Hepatocyte (in vitro differentiated cells): ENCODE data around the gene HEXD. TPM values are rescaled to one million over a fixed set of nuclear protein-coding genes. Genes with fewer than 3 reads are reported as not detected.

Experiments used
- DNase-seq: peaks from one replicate; pipeline ENCODE4 v3.0.0-alpha.2; 2016; ENCODE audit warnings: low spot score
- H2AFZ ChIP-seq: fragments of 200-600 bp; sonication (generic); 2 replicates; pipeline ENCODE4 v1.6.0; 2016; ENCODE audit warnings: antibody characterized with exemption, mild to moderate bottlenecking
- H3K27ac ChIP-seq: fragments of 200-600 bp; sonication (generic); 2 replicates; pipeline ENCODE4 v1.5.1; 2016; ENCODE audit warnings: mild to moderate bottlenecking
- H3K27me3 ChIP-seq: fragments of 200-600 bp; sonication (generic); 2 replicates; pipeline ENCODE4 v1.6.1; 2016
- H3K36me3 ChIP-seq: fragments of 200-600 bp; sonication (generic); replicated peaks from 2 replicates; pipeline ENCODE4 v1.5.1; 2016; ENCODE audit warnings: low read depth; ENCODE audit not compliant: insufficient read depth
- H3K4me1 ChIP-seq: fragments of 200-600 bp; sonication (generic); 2 replicates; pipeline ENCODE4 v1.5.1; 2016; ENCODE audit warnings: mild to moderate bottlenecking, moderate library complexity; ENCODE audit not compliant: insufficient read depth
- H3K4me2 ChIP-seq: fragments of 200-600 bp; sonication (generic); 2 replicates; pipeline ENCODE4 v1.6.0; 2016
- H3K4me3 ChIP-seq: fragments of 200-600 bp; sonication (generic); 2 replicates; pipeline ENCODE4 v1.5.1; 2016; ENCODE audit warnings: mild to moderate bottlenecking
- H3K79me2 ChIP-seq: fragments of 200-600 bp; sonication (generic); 2 replicates; pipeline ENCODE4 v1.6.0; 2017; ENCODE audit warnings: mild to moderate bottlenecking
- H3K9me2 ChIP-seq: fragments of 200-600 bp; sonication (generic); replicated peaks from 2 replicates; pipeline ENCODE4 v1.6.0; 2017; ENCODE audit warnings: mild to moderate bottlenecking; ENCODE audit not compliant: insufficient read depth
- H3K9me3 ChIP-seq: fragments of 200-600 bp; sonication (generic); 2 replicates; pipeline ENCODE4 v1.5.1; 2016; ENCODE audit warnings: low read depth, mild to moderate bottlenecking
- H4K20me1 ChIP-seq: fragments of 200-600 bp; sonication (generic); 2 replicates; pipeline ENCODE4 v1.6.0; 2016; ENCODE audit warnings: mild to moderate bottlenecking; ENCODE audit not compliant: insufficient read depth, poor library complexity, severe bottlenecking
- EZH2 ChIP-seq: fragments of 200-600 bp; sonication (generic); IDR thresholded peaks from 2 replicates; pipeline ENCODE4 v1.6.1; 2016; ENCODE audit warnings: antibody characterized with exemption, mild to moderate bottlenecking, borderline replicate concordance
- EZH2phosphoT487 ChIP-seq: fragments of 200-600 bp; sonication (generic); IDR thresholded peaks from one replicate; pipeline ENCODE4 v1.6.1; 2018; ENCODE audit warnings: antibody characterized with exemption, mild to moderate bottlenecking, low read depth, moderate library complexity; ENCODE audit not compliant: unreplicated experiment, severe bottlenecking
- WGBS: methylation state at CpG from one replicate; pipeline ENCODE4 v1.1.6; 2016; ENCODE audit warnings: low lambda C conversion rate; ENCODE audit errors: missing lambda C conversion rate; 5-methylcytosine and 5-hydroxymethylcytosine counted together
- polyA plus RNA-seq: library from polyadenylated mRNA; unstranded; fragments of >200 nt; fragmentation: Nextera tagmentation; extraction: Ambion mirVana; gene quantifications from 2 replicates; pipeline ENCODE4 v1.2.1, GENCODE V29; 2016
- total RNA-seq: library from RNA; depleted of rRNA; stranded (reverse); fragments of >200 nt; gene quantifications from 2 replicates; pipeline ENCODE4 v1.2.3, GENCODE V29; 2014
- TF ChIP-seq, protein P1 (sequence below): fragments of 200-600 bp; sonication (generic); IDR thresholded peaks from 2 replicates; pipeline ENCODE4 v1.5.1; 2016; ENCODE audit warnings: antibody characterized with exemption, mild to moderate bottlenecking; ENCODE audit not compliant: poor library complexity

HEXD gene
- total and polyA plus RNA-seq, 2 experiments from 2014 or later, result 32.6 to 46.0 TPM

DNA sequence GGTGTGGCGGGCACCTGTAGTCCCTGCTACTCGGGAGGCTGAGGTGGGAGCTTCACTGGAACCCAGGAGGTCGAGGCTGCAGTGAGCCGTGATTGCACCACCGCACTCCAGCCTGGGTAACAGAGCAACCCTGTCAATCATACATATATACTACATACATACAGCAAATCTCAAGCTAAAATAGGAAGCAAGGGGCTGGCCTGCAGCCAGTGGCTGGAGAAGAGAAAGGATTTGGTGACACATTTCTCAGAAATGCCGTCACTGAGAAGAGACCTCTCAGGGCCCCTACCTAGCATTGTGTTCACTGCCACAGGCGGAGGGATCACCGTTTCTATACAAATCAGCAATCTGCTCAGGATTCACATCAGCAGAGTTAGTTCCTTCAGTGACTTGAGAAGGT lies 57.3 kb downstream of the HEXD start:
- WGBS, result 91% methylated on average over 8 of the region's 8 CpGs
- H3K36me3 ChIP-seq, result no peaks in the 10 kb centered on the region

DNA sequence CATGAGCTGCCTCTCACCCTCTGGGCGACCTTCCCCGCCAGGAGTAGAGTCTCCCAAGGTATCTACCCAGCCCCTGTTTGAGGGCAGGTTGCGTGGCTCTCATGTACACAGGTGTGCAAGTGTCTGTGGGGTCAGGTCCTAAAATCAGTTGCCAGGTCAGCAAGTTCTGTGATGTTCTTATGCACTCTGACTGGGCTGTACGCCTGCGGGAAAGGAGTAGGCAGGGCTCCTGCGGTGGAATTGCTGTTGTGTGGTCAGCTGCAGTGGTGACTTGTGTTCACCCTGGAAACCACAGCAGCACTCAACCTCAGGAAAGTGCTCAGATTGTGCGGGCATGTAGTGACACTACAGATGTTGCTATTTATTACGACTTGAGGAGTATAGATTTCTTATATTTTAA lies 59.8 kb downstream of the HEXD start:
- Histone ChIP-seq H3K27me3 (no peaks in the 10 kb centered on the region), H3K9me2 (no peaks in the 10 kb centered on the region), H4K20me1 (no peaks in the 10 kb centered on the region), H3K27ac (no peak overlapping the region), H2AFZ (no peak overlapping the region), H3K79me2 (no peaks in the 10 kb centered on the region), H3K4me1 (no peaks in the 10 kb centered on the region), H3K36me3 (no peaks in the 10 kb centered on the region), H3K4me2 (no peak overlapping the region), H3K9me3 (no peaks in the 10 kb centered on the region), H3K4me3 (no peak overlapping the region)
- no peak for DNase-seq
- 94% methylated on average over 8 of the region's 8 CpGs for WGBS
- TF ChIP-seq, protein P1, sequence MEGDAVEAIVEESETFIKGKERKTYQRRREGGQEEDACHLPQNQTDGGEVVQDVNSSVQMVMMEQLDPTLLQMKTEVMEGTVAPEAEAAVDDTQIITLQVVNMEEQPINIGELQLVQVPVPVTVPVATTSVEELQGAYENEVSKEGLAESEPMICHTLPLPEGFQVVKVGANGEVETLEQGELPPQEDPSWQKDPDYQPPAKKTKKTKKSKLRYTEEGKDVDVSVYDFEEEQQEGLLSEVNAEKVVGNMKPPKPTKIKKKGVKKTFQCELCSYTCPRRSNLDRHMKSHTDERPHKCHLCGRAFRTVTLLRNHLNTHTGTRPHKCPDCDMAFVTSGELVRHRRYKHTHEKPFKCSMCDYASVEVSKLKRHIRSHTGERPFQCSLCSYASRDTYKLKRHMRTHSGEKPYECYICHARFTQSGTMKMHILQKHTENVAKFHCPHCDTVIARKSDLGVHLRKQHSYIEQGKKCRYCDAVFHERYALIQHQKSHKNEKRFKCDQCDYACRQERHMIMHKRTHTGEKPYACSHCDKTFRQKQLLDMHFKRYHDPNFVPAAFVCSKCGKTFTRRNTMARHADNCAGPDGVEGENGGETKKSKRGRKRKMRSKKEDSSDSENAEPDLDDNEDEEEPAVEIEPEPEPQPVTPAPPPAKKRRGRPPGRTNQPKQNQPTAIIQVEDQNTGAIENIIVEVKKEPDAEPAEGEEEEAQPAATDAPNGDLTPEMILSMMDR, result no peak
- TF ChIP-seq EZH2phosphoT487 (no peak), EZH2 (no peak)

More for the DNA sequence above, 57.3 kb downstream of the HEXD start:
- no peaks in the 10 kb centered on the region for H3K9me3 ChIP-seq
- H3K4me3 ChIP-seq, result no peak overlapping the region
- no peak overlapping the region for H2AFZ ChIP-seq
- H3K4me1 ChIP-seq, result no peaks in the 10 kb centered on the region
- H3K4me2 ChIP-seq, result no peak overlapping the region
- no peak overlapping the region for H3K27ac ChIP-seq
- no peaks in the 10 kb centered on the region for H3K9me2 ChIP-seq
- H3K27me3 ChIP-seq, result no peaks in the 10 kb centered on the region
- H3K79me2 ChIP-seq, result no peaks in the 10 kb centered on the region
- H4K20me1 ChIP-seq, result no peaks in the 10 kb centered on the region
- TF ChIP-seq EZH2phosphoT487 (no peak), EZH2 (no peak)
- TF ChIP-seq, protein P1, result no peak
- DNase-seq, result no peak

DNA sequence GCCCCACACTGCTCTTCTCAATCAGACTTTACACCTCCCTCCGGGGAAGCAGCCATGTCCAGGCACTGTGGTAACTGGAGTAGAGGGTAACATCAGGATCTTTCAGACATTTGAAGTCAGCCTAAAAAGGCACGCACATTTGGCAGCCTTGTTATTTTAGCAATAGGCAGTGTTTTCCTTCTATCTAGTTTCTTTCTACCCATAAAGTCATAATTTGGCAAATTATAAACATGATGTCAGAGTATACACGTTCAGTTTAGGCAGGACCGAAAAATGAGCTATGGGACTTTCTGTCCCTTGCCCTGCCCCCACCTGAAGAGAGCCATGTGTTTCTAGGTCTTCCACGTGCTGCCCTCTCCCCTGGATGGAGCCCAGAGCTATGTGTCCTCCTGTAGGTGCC lies 61.5 kb downstream of the HEXD start:
- Histone ChIP-seq H3K27me3 (no peaks in the 10 kb centered on the region), H3K27ac (no peak overlapping the region), H3K4me2 (no peak overlapping the region), H3K4me3 (no peak overlapping the region), H3K79me2 (no peaks in the 10 kb centered on the region), H3K36me3 (no peaks in the 10 kb centered on the region), H3K9me2 (no peaks in the 10 kb centered on the region), H3K9me3 (no peaks in the 10 kb centered on the region), H2AFZ (no peak overlapping the region), H3K4me1 (no peaks in the 10 kb centered on the region), H4K20me1 (no peaks in the 10 kb centered on the region)
- TF ChIP-seq EZH2phosphoT487 (no peak), EZH2 (no peak)
- TF ChIP-seq, protein P1, result no peak
- WGBS, result 92% methylated on average over 5 of the region's 5 CpGs
- DNase-seq, result no peak

DNA sequence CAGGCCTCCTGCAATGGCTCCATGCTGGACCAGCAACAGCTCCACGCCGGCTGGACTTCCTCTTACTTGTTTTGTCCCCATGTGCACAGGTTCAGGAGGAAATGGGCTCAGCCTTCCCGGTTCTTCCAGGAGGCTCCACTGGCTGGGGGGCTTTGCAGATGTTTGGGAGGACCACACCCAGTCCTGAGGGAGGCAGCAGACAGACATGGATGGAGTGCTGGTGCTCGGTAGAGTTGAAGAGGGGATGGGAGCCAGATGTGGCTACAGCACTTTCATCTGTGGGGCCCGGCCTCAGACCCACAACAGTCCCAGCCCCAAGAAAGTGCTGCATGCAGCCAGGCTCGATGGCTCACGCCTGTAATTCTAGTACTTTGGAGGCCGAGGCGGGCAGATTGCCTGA lies 62.2 kb downstream of the HEXD start:
- Histone ChIP-seq H3K27me3 (no peaks in the 10 kb centered on the region), H3K9me2 (no peaks in the 10 kb centered on the region), H3K4me3 (no peak overlapping the region), H3K9me3 (no peaks in the 10 kb centered on the region), H3K4me2 (no peak overlapping the region), H3K4me1 (no peaks in the 10 kb centered on the region), H3K36me3 (no peaks in the 10 kb centered on the region), H3K79me2 (no peaks in the 10 kb centered on the region), H2AFZ (no peak overlapping the region), H3K27ac (no peak overlapping the region), H4K20me1 (no peaks in the 10 kb centered on the region)
- TF ChIP-seq EZH2, result no peak
- no peak for TF ChIP-seq EZH2phosphoT487
- TF ChIP-seq, protein P1, result no peak
- 94% methylated on average over 9 of the region's 9 CpGs for WGBS
- DNase-seq, result no peak
